Mucosa of gallbladder (tissue), 1 donor: ENCODE measurements around the gene SLC22A23. TPM values are rescaled to one million over a fixed set of nuclear protein-coding genes. Genes with fewer than 3 reads are reported as not detected.

Source experiments
- DNase-seq: peaks from one replicate; pipeline ENCODE4 v3.0.0-alpha.2; 2020; ENCODE audit warnings: low spot score
- total RNA-seq: library from RNA; stranded (reverse); gene quantifications from one replicate; pipeline ENCODE4 v1.2.1, GENCODE V29; 2021
- donor health status: DM: no; HTN: no; CAD: no.

SLC22A23 gene
- total RNA-seq, 1 donor from 2014 or later: 46.0 TPM

- DNase-seq: no peak
These were observed 188.2 kb downstream of the SLC22A23 start for GRCh38 chr6:3268680-3269079.

GRCh38 chr6:3267162-3267561 is 189.7 kb downstream of the SLC22A23 start:
- DNase-seq: no peak

- DNase-seq: no peak
These were observed 190.7 kb downstream of the SLC22A23 start for GRCh38 chr6:3266170-3266569.

- DNase-seq: no peak
These were observed 191.2 kb downstream of the SLC22A23 start for GRCh38 chr6:3265671-3266070.

GRCh38 chr6:3264356-3264755 is 192.5 kb downstream of the SLC22A23 start:
- no peak for DNase-seq

GRCh38 chr6:3263096-3263495 is 193.8 kb downstream of the SLC22A23 start:
- DNase-seq: no peak

GRCh38 chr6:3261921-3262320 is 194.9 kb downstream of the SLC22A23 start:
- DNase-seq: no peak

GRCh38 chr6:3261518-3261820 is 195.4 kb downstream of the SLC22A23 start:
- DNase-seq: no peak

- DNase-seq: no peak
These were observed 195.9 kb downstream of the SLC22A23 start for GRCh38 chr6:3260772-3261517.

GRCh38 chr6:3260296-3260695 is 196.6 kb downstream of the SLC22A23 start:
- no peak for DNase-seq

- DNase-seq: no peak
These were observed 197.3 kb downstream of the SLC22A23 start for GRCh38 chr6:3259491-3259958.

GRCh38 chr6:3258720-3259490 is 197.9 kb downstream of the SLC22A23 start, which contains the start of gene PSMG4:
Gene PSMG4, plus strand, starts transcription at chr6:3258947. Its CDS starts 76 bp downstream, at chr6:3259023.
- DNase-seq: peak; percentile 95

GRCh38 chr6:3258201-3258600 is 198.6 kb downstream of the SLC22A23 start:
- no peak for DNase-seq

- DNase-seq: no peak
These were observed 203.3 kb downstream of the SLC22A23 start for GRCh38 chr6:3253597-3253961.

- DNase-seq: no peak
These were observed 203.8 kb downstream of the SLC22A23 start for GRCh38 chr6:3252861-3253596.

- no peak for DNase-seq
These were observed 204.5 kb downstream of the SLC22A23 start for GRCh38 chr6:3252369-3252768.

GRCh38 chr6:3251462-3252314 is 205.2 kb downstream of the SLC22A23 start:
- DNase-seq: peak; percentile 84

GRCh38 chr6:3250231-3250675 is 206.6 kb downstream of the SLC22A23 start:
- no peak for DNase-seq

- no peak for DNase-seq
These were observed 207.0 kb downstream of the SLC22A23 start for GRCh38 chr6:3249821-3250220.

- peak; percentile 66 for DNase-seq
These were observed 209.3 kb downstream of the SLC22A23 start for GRCh38 chr6:3247255-3248146.
